ENCODE results near the gene HNRNPC.

HNRNPC gene

DNA sequence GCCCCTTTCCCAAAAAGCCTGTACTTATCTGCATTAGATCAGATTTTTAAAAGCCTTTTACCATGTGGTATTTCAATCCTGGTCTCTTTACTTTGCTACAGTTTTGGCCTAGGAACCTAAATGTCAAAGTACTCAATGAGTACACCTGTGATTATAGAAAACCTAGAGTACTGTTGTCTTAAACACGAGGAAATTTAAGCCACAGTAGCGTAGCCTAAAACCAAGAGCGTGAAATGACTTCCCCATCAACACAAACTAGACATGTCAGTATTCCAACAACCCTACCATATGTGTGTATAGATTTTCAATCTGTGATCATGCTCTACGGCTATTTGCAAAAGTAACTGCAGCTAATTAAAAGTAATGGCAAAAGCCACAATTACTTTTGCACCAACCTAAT lies 60.7 kb downstream of the HNRNPC start:
- DNase-seq = no peak

DNA sequence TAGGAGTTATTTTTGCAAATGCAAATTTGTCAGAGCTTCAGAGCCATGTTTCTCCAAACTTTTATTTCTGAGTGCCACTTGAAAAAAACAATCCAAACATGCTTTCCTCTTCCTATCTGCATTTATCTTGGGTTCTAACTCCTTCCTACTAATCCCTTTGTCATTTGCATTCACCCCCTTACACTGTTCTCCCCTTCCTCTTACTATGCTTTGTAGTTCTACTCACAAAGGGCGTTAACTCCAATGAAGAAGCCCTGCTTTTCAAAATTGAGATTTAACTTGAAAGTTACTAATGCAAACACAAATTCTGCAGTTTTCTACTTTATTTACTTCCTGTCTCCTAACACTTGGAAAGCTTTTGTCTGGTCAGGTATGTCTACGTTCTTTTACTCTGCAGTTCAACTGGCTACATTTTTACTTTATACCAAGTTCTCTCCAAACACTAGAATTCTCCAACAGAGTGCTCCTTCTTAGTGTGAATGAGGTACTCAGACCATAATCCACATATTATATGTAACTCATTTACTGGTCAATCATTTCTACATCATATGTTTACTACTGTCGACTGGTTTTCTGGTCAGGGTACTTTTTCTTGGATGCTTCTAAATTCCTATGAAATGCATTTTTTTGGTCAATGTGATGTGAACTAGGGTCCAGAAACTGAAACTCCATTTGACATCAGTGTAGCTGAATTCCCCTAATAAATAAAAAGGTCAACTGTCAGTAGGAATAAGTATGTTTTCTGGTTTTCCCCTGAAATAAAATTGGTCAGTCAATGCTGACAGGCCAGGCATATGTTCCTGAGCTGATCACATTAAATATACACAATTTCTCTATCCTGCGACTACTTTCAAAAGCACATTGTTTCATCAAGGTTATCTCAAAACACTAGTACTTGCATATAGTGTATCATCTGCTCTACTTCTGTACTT lies 62.2 kb downstream of the HNRNPC start:
- DNase-seq = no peak

DNA sequence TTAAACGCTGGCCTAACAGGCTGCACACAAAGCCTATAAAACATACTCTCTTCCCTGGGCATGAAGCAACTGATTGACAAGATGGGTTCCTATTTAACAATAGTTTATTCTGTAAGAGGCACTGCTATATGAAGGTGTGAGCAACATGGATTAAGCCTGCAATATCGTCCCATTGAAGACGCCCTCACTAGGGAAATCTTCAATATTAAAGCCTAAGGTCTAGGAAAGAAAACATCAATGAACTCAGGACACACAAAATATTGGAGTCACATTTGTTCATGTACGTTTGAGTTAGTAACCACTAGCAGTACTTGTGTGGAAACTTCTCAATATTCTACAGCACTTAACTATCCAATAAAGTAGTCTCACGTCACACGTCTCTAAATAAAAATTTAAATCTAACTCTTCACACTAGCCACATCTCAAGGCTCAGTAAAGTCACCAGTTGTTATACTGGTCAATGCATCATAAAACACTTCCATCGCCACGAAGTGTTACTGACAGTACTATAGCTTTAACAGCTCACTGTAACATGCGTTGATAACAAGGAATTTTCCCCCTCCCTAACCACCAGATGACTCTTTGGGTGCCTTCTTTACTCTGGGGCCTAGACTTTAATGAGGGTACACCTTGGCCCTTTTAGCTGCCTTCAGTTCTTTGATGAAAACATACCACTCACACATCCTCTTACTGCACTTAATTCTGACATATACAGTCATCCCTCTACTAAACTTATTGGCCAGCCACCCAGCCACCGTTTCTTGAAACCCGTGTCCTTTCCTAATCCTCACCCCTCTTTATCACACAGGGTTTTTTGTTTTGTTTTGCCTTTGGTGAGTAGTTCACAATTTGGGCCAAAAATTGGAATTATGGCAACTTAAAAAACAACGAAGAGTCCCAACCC lies 63.3 kb downstream of the HNRNPC start:
- no peak for DNase-seq

DNA sequence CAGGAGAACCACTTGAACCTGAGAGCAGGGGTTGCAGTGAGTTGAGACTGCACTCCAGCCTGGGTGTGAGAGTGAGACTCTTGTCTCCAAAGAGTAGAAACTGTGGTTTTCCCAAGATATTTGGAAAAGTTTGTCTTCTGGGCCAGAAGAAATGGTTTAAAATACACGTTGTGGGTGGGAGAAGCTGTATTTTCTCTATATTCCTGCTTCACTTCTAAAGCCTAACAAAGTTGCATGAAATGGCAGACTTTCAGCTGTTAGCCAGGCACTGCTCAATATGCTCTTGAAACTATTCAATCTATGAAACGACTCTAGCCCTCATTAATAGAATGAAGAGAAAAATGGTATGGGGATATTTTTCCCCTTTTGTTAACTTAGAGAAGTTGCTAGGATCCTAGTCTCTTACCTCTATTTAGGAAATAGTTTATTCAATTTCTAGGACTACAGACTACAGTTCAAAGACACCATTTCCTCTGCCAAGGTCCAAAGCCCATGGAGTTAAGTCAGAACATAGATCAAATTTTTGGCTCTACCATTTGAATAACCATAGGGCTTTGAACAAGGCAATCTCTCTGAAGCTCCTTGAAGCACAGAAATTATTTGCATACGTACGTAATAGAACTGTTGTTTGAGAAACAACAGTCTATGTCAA lies 64.1 kb downstream of the HNRNPC start:
- DNase-seq = no peak

DNA sequence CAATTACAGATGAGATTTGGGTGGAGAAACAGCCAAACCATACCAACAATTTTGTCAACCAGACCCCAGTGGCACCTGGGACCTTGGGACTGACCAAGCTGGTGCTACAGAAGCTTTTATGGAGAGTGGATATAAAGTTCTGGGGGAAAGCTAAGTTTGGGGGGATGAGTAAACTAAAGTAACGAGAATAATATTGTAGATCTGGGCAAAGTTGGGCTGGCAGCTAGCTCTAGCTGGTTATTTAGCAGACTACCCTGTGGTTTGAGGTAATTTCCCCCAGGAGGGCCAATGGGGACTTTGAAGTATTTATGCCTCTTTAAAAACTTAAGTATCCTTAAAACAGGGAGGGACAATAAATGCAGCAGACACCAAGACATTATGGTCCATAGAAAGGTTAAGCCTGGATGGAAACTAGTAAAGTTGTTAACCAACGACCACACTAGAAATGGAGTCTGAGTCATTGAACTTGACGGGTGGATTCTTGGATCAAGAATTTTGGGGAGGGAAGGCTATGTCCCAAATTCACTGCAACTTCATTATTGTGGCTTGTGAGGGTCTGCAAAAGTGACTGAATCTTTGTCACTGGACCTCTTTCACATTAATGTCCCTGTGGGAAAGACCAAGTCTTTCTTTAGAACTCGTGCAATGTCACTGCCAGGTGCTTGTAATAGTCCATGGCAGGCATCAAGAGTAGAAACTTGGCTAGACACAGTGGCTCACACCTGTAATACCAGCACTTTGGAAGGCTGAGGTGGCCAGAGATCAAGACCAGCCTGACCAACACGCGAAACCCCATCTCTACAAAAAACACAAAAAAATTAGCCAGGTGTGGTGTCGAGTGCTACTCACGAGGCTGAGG lies 64.8 kb downstream of the HNRNPC start:
- DNase-seq = no peak

DNA sequence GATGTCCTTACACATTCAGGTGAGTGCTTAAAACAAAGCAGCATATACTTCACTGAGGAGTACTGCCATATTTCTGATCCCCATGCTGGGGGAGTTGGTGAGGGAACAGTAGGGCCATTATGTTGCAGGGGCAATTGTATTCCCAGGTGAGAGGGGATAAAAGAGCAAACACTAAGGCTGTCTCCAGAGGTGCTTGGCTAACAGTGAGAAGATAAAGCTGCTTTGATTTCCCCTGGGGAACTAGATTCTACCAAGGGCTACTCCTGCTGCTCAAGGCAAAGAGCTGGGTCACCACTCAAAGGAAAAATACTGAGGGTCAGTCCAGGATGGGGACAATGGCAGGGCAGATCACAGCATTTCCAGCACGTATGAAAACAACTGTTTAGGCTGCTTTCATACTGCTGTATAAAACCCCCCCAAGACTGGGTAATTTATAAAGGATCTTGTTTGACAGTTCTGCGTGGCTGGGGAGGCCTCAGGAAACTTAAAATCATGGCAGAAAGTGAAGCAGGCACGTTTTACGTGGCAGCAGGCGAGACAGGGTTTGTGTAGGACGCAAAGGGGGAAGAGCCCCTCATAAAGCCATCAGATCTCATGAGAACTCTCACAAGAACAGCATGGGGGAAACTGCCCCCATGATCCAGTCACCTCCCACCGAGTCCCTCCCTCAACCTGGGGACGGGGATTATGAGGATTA lies 65.6 kb downstream of the HNRNPC start:
- DNase-seq = no peak

DNA sequence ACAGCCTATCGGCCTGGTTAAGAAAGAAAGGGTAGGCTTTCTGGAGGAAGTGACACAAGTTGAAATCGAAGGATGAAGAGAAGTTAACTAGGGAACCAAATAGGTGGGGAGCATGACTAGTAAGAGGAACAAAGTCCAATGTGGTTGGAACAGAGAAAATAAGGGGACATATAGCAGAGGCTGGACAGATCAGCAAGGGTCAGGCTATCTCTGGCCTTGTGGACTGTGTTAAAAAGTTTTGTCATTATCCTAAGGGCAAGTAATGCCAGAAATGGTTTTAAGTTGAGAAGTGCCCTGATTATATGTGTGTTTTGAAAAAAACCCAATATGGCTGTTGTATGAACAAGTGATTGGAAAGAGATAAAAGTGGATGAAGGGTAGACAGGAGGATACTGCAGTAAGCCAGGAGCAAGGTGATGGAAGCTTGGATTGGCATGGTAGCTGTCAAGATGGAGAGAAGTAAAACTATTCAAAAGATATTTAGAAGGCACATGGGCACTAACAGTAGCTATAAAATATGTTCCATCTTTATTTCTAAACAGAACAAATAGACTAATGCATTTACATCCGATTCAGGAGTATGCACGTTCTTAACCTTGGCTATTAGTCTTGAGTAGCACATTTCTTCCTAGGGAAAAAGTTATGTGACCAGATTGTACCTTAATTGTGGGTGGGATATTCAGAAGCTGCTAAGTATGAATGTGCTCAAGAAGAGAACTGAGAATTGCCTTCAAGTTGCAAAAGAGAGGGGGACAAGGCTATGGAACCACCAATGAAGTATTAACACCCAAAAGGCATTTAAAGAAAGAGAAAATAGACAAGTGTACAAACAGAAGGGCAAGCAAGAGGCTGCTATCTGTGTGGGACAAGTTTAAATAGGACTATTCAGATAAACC lies 66.5 kb downstream of the HNRNPC start:
- DNase-seq = no peak

DNA sequence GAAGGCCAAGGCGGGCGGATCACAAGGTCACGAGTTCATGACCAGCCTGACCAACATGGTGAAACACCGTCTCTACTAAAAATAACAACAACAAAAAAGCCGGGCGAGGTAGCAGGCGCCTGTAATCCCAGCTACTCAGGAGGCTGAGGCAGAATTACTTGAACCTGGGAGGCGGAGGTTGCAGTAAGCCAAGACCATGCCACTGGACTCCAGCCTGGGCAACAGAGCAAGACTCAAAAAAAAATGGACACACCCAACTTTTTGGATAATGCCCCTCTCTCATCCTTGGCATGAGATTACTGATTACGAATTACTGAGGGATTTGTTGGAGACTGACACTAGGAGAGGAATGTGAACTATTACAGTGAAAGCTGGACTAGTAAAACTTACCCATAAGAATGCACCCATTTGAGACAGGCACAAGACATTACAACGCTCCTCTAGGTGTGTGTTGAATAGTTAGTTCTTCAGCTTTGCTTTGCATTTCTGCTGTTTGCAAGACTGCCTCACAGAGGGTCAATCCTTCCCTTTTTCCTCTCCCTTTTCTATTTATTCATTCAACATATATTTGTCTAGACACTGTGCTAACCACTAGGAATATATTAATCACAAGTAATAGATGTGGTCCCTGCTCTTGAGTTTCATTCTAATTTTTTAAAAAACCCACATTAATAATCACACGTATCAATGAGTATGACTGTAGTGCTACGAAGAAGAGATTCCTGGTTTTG lies 67.3 kb downstream of the HNRNPC start:
- DNase-seq = no peak

DNA sequence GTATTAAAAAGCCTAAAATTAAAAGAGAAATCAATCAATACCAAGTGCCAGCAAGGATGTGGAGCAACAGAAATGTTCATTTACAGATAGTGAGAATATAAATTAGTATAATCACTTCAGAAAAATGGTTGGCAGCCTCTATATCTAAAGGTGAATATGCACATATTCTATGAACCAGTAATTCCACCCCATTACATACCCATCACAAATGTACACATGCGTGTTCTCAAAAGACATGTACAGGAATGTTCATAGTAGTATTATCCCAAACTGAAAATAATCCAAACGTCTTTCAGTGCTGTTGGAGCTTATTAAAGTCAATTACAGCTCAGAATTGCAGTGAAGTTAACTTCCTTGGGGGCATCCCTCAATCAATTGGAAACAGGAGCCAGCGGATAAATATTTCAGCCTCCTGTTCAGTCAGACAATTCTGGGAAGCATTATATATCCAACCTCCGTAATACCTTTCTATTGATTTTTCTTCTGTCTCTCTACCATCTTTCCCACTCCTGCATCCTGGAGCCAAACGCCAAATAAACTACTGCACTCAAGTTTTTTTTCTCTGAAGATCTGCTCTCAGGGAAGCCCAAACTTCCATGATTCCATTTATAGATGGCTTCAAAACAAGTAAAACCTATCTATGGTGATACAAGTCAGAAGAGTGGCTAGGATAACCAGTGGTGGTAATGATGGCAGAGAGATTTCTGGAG lies 68.3 kb downstream of the HNRNPC start:
- no peak for DNase-seq

DNA sequence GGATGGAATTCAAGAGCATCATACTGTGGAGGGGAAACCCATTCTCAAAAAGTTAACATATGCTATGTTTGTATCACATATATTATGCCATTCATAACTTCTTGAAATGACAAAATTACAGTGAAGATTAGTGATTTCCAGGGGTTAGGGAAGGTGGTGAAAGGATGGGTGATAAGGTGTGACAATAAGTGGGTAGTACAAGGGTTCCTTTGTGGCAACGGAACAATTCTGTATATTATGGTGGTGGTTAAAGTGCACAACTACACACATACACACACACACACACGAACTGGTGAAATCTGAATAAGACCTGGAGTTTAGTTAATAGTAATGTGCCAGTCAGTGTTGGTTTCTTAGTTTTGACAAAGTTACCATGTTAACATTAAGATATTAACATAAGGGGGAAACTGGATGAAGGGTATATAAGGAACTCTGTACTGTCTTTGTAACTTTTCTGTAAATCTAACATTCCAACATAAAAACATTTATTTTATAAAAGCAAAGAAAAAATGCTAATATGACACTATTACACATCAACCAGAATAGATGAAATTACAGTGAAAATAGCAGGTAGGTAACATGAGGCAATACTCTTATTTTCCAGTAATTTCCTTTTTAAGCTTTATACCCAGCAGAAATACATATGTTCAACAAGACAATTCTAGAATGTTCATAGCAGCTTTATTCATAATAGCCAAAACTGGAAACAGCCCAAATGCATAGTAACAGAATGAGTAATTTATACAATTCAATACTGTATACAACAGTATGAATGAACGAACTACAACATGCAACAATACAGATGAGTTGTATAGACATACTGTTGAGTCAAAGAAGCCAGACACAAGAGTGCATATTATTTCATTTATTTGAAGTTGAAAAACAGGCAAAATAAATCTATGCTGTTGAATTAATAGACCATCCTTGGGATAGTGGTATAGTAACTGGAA lies 69.4 kb downstream of the HNRNPC start:
- no peak for DNase-seq

DNA sequence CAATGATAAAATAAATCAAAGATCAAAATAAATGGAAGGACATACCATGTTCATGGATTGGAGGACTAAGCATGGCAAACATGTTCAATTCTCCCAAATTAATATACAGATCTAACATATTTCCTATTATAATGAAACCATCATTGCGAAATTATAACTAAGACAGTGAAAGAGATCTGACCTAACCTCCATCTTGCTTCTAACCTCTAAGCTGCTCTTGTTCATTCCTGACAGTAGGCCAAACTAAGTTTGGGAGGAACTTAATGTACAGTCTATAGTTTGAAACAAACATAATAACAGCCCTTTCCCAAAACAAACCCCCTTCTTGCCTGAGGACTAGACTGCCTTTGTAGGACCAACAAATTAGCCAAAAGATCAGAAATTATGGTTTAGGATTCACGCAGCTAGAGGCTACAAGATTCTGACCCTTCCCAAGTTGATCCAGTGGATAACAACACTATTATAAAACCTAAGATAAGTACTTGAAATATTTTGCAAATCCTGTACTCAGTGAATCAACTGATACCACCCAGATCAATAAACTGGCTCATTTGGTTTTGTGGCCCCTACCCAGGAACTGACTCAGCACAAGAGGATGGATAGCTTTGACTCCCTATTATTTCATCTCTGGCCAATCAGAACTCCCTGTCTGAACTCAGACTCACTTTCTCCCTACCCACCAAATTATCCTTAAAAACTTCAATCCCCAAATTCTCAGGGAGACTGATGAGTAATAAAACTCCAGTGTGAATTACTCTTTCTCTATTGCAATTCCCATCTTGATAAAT lies 71.6 kb downstream of the HNRNPC start:
- no peak for DNase-seq

DNA sequence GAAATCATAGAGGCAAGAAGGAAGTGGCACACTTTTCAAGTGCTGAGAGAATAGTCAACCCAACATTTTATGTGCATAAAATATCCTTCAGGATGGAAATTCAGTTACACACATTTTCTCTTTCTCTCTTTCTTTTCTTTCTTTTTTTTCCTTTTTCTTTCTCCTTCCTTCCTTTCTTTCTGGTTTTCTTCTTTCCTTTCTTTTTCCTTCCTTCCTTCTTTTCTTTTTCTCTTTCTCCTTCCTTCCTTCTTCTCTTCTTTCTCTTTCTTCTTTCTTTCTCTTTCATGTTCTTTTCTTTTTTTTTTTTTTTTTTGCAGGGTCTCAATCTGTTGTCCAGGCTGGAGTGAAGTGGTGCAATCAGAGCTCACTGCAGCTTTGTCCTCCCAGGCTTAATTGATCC lies 74.6 kb downstream of the HNRNPC start:
- DNase-seq = no peak

DNA sequence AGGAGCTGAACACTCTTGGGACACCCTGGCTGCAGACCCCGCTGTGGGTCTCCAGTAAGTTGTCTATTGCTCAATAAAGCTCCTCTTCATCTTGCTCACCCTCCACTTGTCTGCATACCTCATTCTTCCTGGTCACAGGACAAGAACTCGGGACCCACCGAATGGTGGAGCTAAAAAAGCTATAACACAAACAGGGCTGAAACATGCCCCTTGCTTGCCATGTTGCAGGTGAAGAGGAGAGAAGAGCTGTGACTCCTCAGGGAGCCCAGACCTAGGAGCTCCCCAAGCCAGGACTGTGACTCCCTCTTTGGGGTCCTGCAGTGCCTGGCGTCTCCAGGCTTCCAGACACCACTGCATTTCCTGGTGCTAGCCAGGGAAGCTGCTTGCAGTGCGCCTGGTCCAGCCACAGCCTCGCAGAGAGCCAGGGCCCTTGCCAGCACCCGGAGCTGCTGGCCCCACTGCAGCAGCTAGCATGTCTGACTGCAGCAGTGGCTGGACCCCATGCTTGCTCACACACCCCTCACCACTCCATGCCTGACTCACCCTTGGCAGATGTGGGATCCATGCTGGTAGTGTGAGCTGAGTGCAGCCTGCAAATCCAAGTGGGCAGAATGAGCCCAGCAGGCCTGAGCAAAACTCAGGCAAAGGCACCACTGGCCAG lies 76.2 kb downstream of the HNRNPC start:
- DNase-seq = no peak

DNA sequence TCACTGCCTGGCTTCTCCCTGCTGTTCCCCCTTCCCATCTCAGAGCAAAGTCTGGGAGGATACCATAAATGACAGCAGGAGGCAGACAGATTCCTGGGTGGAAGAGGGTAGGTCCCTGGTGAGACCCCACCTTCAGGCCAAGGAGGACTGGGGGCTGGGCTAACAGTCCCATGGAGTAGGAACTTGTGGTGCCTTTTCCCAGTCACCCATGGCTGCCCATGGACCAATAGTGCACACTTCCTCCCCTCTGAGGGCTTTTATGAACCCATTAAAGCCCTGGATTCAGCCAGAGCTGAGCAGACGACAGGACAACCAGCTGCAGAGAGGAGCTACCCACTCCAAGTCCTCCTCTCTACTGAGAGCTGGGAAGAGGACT lies 76.8 kb downstream of the HNRNPC start:
- DNase-seq = no peak

DNA sequence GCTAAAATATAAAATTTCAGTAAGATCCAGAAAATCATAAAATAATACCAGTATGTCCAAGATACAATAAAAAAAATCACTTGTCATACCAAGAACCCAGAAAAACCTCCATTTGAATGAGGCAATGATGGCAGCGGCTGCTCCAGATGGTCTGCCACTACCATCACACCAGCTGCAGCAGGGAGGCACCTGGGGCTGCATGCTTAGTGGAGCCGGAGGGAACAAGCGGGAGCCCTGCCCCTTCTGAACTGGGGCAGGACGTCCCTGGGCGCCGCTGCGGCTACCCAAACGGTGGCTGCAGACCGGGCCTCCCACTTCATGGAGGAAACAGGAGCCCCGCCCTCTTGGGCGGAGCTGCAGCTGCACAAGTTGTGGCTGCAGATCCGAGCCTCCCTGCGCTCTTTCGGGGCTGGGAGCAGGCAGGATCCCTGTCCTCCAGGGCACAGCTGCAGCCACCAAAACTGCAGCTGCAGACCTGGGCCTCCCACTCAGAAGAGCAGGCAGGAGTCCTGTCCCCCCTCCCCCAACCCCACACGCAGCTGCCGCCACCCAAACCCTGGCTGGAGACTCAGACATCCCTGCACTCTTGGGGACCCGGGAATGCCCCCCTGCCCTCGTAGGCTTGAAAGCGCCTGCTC lies 77.3 kb downstream of the HNRNPC start:
- DNase-seq = peak; percentile 66

DNA sequence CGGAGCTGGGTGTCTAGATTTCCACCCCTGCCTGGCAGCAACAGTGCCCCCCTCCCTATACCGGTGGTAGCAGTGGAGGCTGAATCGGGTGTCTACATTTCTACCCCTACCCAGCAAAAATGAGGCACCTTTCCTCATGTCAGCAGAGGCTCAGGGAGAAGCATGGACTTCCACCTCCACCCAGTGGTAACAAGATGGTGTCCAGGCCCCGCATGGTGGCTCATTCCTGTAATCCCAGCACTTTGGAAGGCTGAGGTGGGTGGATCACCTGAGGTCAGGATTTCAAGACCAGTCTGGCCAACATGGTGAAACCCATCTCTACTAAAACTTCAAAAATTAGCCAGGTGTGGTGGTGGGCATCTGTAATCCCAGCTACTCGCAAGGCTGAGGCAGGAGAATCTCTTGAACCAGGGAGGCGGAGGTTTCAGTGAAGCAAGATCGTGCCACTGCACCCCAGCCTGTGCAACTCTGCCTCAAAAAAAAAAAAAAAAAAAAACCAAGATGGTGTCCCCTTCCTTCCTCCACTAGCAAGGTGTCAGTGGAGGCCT lies 77.9 kb downstream of the HNRNPC start:
- DNase-seq = no peak

Measured in left hindlimb (tissue), 1 donor.